GM13976 (cell line): Measurements from ENCODE around the gene RNF11.

ENCODE experiments used
- DNase-seq: peaks from one replicate; pipeline ENCODE4 v3.0.0; 2012; ENCODE audit warnings: low spot score
- CTCF ChIP-seq: IDR thresholded peaks from 2 replicates; pipeline ENCODE4 v1.5.1; 2012; ENCODE audit warnings: borderline replicate concordance, mild to moderate bottlenecking; ENCODE audit not compliant: insufficient read depth; ENCODE audit errors: extremely low read depth, missing control alignments, control extremely low read depth
- in situ Hi-C: fragments of 300-500 bp; cut with MboI; formaldehyde crosslinking; loops from one replicate; pipeline ENCODE4 v1.12.0; 2022; ENCODE audit warnings: low sequenced_read_pairs, mixed read lengths, inconsistent platforms; ENCODE audit not compliant: unreplicated experiment

Gene RNF11

GRCh38 chr1:51263147-51263877 is 27.2 kb downstream of the RNF11 start:
- TF ChIP-seq CTCF = no peak
- in situ Hi-C loops = no loop called here
- no peak for DNase-seq

- DNase-seq = no peak
- in situ Hi-C loops = no loop called here
- no peak for TF ChIP-seq CTCF
Observed at GRCh38 chr1:51264451-51264850, 28.4 kb downstream of the RNF11 start.

GRCh38 chr1:51265618-51266017 is 29.5 kb downstream of the RNF11 start:
- DNase-seq = no peak
- in situ Hi-C loops = no loop called here

GRCh38 chr1:51266181-51266580 is 30.1 kb downstream of the RNF11 start:
- in situ Hi-C loops = no loop called here
- no peak for DNase-seq
- no peak for TF ChIP-seq CTCF

More at GRCh38 chr1:51265618-51266017, 29.5 kb downstream of the RNF11 start:
- no peak for TF ChIP-seq CTCF

- DNase-seq = no peak
- in situ Hi-C loops = no loop called here
- no peak for TF ChIP-seq CTCF
Observed at GRCh38 chr1:51266791-51267190, 30.7 kb downstream of the RNF11 start.

GRCh38 chr1:51268634-51269033 is 32.6 kb downstream of the RNF11 start:
- in situ Hi-C loops = no loop called here
- DNase-seq = no peak
- no peak for TF ChIP-seq CTCF

GRCh38 chr1:51270751-51271150 is 34.7 kb downstream of the RNF11 start:
- in situ Hi-C loops = no loop called here
- no peak for DNase-seq
- TF ChIP-seq CTCF = no peak
